Keratinocyte (primary cell): ENCODE data around the gene CCT6B. TPM values are rescaled to one million over a fixed set of nuclear protein-coding genes. Genes with fewer than 3 reads are reported as not detected.

Source experiments
- DNase-seq: peaks from one replicate; pipeline ENCODE4 v3.0.0-alpha.2; 2011; ENCODE audit warnings: low read depth, missing footprints, low spot score
- FAIRE-seq: peaks from 2 replicates; lab custom pipeline; 2011; peaks lifted over from hg19 to GRCh38; lab: Jason Lieb, UNC
- H2AFZ ChIP-seq: 2 replicates; pipeline ENCODE4 v1.6.0; 2012; ENCODE audit warnings: low read length, control low read depth, inconsistent platforms; ENCODE audit not compliant: control insufficient read depth
- H3K27ac ChIP-seq: 2 replicates; pipeline ENCODE4 v1.5.1; 2011; ENCODE audit warnings: low read length; ENCODE audit not compliant: control insufficient read depth, insufficient read depth
- H3K27me3 ChIP-seq: 3 replicates; pipeline ENCODE4 v1.6.0; 2011; ENCODE audit warnings: low read length; ENCODE audit not compliant: control insufficient read depth, insufficient read depth; ENCODE audit errors: extremely low read depth
- H3K36me3 ChIP-seq, 2 experiments: 2 replicates in 1 of 2; 3 replicates in 1 of 2; pipeline ENCODE4 v1.5.1; 2011; ENCODE audit warnings: low read length in 2 of 2, mild to moderate bottlenecking in 1 of 2; ENCODE audit not compliant: control insufficient read depth in 2 of 2, insufficient read depth in 2 of 2; ENCODE audit errors: extremely low read depth in 1 of 2
- H3K4me1 ChIP-seq: 3 replicates; pipeline ENCODE4 v1.5.1; 2011; ENCODE audit warnings: low read length; ENCODE audit not compliant: control insufficient read depth, insufficient read depth; ENCODE audit errors: extremely low read depth
- H3K4me2 ChIP-seq: 3 replicates; pipeline ENCODE4 v1.6.0; 2011; ENCODE audit warnings: low read depth, low read length; ENCODE audit not compliant: control insufficient read depth, insufficient read depth; ENCODE audit errors: extremely low read depth
- H3K4me3 ChIP-seq, 3 experiments: fragments of 200-600 bp in 1 of 3; sonication (generic) in 1 of 3; 2 replicates in 2 of 3; 3 replicates in 1 of 3; pipeline ENCODE4 v1.5.1; 2011 to 2016; ENCODE audit warnings: low read length in 3 of 3, mild to moderate bottlenecking in 3 of 3, control low read depth in 2 of 3, inconsistent platforms in 1 of 3, low read depth in 1 of 3, mixed read lengths in 1 of 3, mixed run types in 1 of 3, moderate library complexity in 1 of 3; ENCODE audit not compliant: control insufficient read depth in 2 of 3, insufficient read depth in 2 of 3; ENCODE audit errors: extremely low read depth in 1 of 3
- H3K79me2 ChIP-seq: 2 replicates; pipeline ENCODE4 v1.6.0; 2012; ENCODE audit warnings: low read length; ENCODE audit not compliant: control insufficient read depth, insufficient read depth
- H3K9ac ChIP-seq: 3 replicates; pipeline ENCODE4 v1.6.0; 2011; ENCODE audit warnings: low read length; ENCODE audit not compliant: control insufficient read depth, insufficient read depth; ENCODE audit errors: extremely low read depth
- H3K9me1 ChIP-seq: 3 replicates; pipeline ENCODE4 v1.6.0; 2011; ENCODE audit warnings: low read length; ENCODE audit not compliant: control insufficient read depth, insufficient read depth; ENCODE audit errors: extremely low read depth
- H3K9me3 ChIP-seq: 2 replicates; pipeline ENCODE4 v1.5.1; 2012; ENCODE audit warnings: low read depth, low read length; ENCODE audit not compliant: control insufficient read depth
- H4K20me1 ChIP-seq: 3 replicates; pipeline ENCODE4 v1.6.0; 2011; ENCODE audit warnings: low read length; ENCODE audit not compliant: control insufficient read depth, insufficient read depth; ENCODE audit errors: extremely low read depth
- CTCF ChIP-seq, 3 experiments: IDR thresholded peaks in 1 of 3; conservative IDR thresholded peaks in 1 of 3; optimal IDR thresholded peaks in 1 of 3; 2 replicates in 2 of 3; 3 replicates in 1 of 3; pipeline versions ENCODE3 to v1.5.1; 2011; ENCODE audit warnings: low read length in 3 of 3, mild to moderate bottlenecking in 3 of 3, moderate library complexity in 2 of 3, control low read depth in 1 of 3, inconsistent platforms in 1 of 3; ENCODE audit not compliant: insufficient read depth in 2 of 3; ENCODE audit errors: extremely low read depth in 1 of 3
- EZH2 ChIP-seq: IDR thresholded peaks from one replicate; pipeline ENCODE4 v1.6.1; 2012; ENCODE audit warnings: inconsistent platforms, mild to moderate bottlenecking, low read length, moderate library complexity
- dilution Hi-C: fragments of 300-500 bp; cut with MboI; formaldehyde crosslinking; loops from one replicate; pipeline ENCODE4 v1.7.0; 2020; ENCODE audit warnings: low sequenced_read_pairs; ENCODE audit not compliant: extremely low pct_ligation_motif_present
- polyA plus RNA-seq, 5 experiments: library from polyadenylated mRNA; depleted of rRNA in 3 of 5; stranded (reverse) in 3 of 5; stranded (forward) in 1 of 5; unstranded in 1 of 5; fragments of >200 nt; gene quantifications; 1 replicate in 1 of 5; 2 replicates in 3 of 5; 3 replicates in 1 of 5; pipeline versions ENCODE4 v1.2.1 to v1.2.3, GENCODE V29; 2011 to 2012; ENCODE audit warnings: missing spikeins in 2 of 5, low read depth in 1 of 5, low replicate concordance in 1 of 5

CCT6B gene
- polyA plus RNA-seq, 1 donor (not counting 4 experiments of a cell fraction or from before 2014, with no cell fraction given) = 1.1 TPM

GRCh38 chr17:34979650-34980352 lies 18.5 kb upstream of the CCT6B start:
- Histone ChIP-seq H3K4me3 (peak overlapping the region; percentile 82 to 92 (median 86)), H4K20me1 (no peaks in the 10 kb centered on the region), H3K9ac (peak overlapping the region; percentile 98), H2AFZ (peak overlapping the region; percentile 71), H3K27ac (peak overlapping the region; percentile 93), H3K9me1 (no peaks in the 10 kb centered on the region), H3K4me1 (peaks cover 18% of the 10 kb centered on the region), H3K27me3 (no peaks in the 10 kb centered on the region), H3K36me3 (no peaks in the 10 kb centered on the region), H3K4me2 (peak overlapping the region; percentile 69), H3K9me3 (no peaks in the 10 kb centered on the region), H3K79me2 (peaks cover 12% of the 10 kb centered on the region)
- TF ChIP-seq EZH2 (no peak), CTCF (optimal IDR thresholded peaks at IDR 0.05 in 1 of 3, IDR thresholded peaks at IDR 0.05 in 1 of 3, conservative IDR thresholded peaks at IDR 0.05 in 1 of 3; ENCODE audit: extremely low read depth in 1 of 3, insufficient read depth in 2 of 3, low read length in 3 of 3) (no peak)
- FAIRE-seq (no peak), DNase-seq (no peak)
- dilution Hi-C loops = no loop called here

GRCh38 chr17:34979153-34979552 lies 17.9 kb upstream of the CCT6B start:
- dilution Hi-C loops = no loop called here
- Histone ChIP-seq H3K9me1 (no peaks in the 10 kb centered on the region), H4K20me1 (no peaks in the 10 kb centered on the region), H3K4me2 (peak overlapping the region; percentile 69), H3K9ac (no peak overlapping the region), H3K4me1 (peaks cover 18% of the 10 kb centered on the region), H3K36me3 (no peaks in the 10 kb centered on the region), H3K4me3 (no peak overlapping the region), H3K27me3 (no peaks in the 10 kb centered on the region), H3K27ac (no peak overlapping the region), H2AFZ (no peak overlapping the region), H3K9me3 (no peaks in the 10 kb centered on the region), H3K79me2 (peaks cover 12% of the 10 kb centered on the region)
- TF ChIP-seq CTCF (optimal IDR thresholded peaks at IDR 0.05 in 1 of 3, IDR thresholded peaks at IDR 0.05 in 1 of 3, conservative IDR thresholded peaks at IDR 0.05 in 1 of 3; ENCODE audit: extremely low read depth in 1 of 3, insufficient read depth in 2 of 3, low read length in 3 of 3) (no peak), EZH2 (no peak)
- DNase-seq = no peak
- no peak for FAIRE-seq
